ENCODE results near the gene PHF19.

Gene PHF19

GRCh38 chr9:120872791-120873502, 4.0 kb downstream of the PHF19 start:
- DNase-seq: peak in 1 of 5 experiments; percentile 62

- no peak for DNase-seq
Measured at GRCh38 chr9:120870206-120870605, 6.8 kb downstream of the PHF19 start.

- DNase-seq: no peak
Measured at GRCh38 chr9:120869726-120870125, 7.3 kb downstream of the PHF19 start.

GRCh38 chr9:120869360-120869687, 7.7 kb downstream of the PHF19 start:
- DNase-seq: no peak

- peak; percentile 91 to 99 (median 96) for DNase-seq
Measured at GRCh38 chr9:120868676-120869359, 8.2 kb downstream of the PHF19 start.

GRCh38 chr9:120868339-120868675, 8.7 kb downstream of the PHF19 start:
- DNase-seq: no peak

GRCh38 chr9:120867676-120868338, 9.2 kb downstream of the PHF19 start:
- DNase-seq: no peak

- DNase-seq: no peak
Measured at GRCh38 chr9:120866651-120867050, 10.3 kb downstream of the PHF19 start.

GRCh38 chr9:120865809-120866208, 11.2 kb downstream of the PHF19 start:
- DNase-seq: no peak

GRCh38 chr9:120865176-120865575, 11.8 kb downstream of the PHF19 start:
- DNase-seq: no peak

GRCh38 chr9:120864719-120865118, 12.3 kb downstream of the PHF19 start:
- DNase-seq: no peak

- no peak for DNase-seq
Measured at GRCh38 chr9:120863833-120864232, 13.2 kb downstream of the PHF19 start.

- no peak for DNase-seq
Measured at GRCh38 chr9:120862452-120862851, 14.5 kb downstream of the PHF19 start.

- DNase-seq: no peak
Measured at GRCh38 chr9:120861935-120862334, 15.1 kb downstream of the PHF19 start.

- no peak for DNase-seq
Measured at GRCh38 chr9:120860083-120860482, 16.9 kb downstream of the PHF19 start.

GRCh38 chr9:120859361-120859760, 17.6 kb downstream of the PHF19 start:
- DNase-seq: no peak

- DNase-seq: no peak
Measured at GRCh38 chr9:120857902-120858301, 19.1 kb downstream of the PHF19 start.

- no peak for DNase-seq
Measured at GRCh38 chr9:120857481-120857880, 19.5 kb downstream of the PHF19 start.

- DNase-seq: no peak
Measured at GRCh38 chr9:120856700-120857099, 20.3 kb downstream of the PHF19 start.

GRCh38 chr9:120855827-120856670, 20.9 kb downstream of the PHF19 start:
- DNase-seq: no peak

- DNase-seq: no peak
Measured at GRCh38 chr9:120854596-120855327, 22.2 kb downstream of the PHF19 start.

GRCh38 chr9:120853198-120853597, 23.8 kb downstream of the PHF19 start:
- DNase-seq: no peak
